T-helper 2 cell treated with Interferon-gamma antibody and Interleukin-4, amounts not matched to agents 100 ng/mL and 5 ng/mL, for 36 hours (primary cell): ENCODE data around the gene ATPAF2. TPM values are rescaled to one million over a fixed set of nuclear protein-coding genes. Genes with fewer than 3 reads are reported as not detected.

Experiments
- total RNA-seq: library from RNA; stranded (reverse); gene quantifications from 2 replicates; pipeline ENCODE4 v1.2.3, GENCODE V29; 2022

Gene ATPAF2
- total RNA-seq, 1 donor from 2014 or later, result 27.7 TPM

Other genes with a start within 250 kb of the ATPAF2 start
- gene SREBF1, start 202.2 kb downstream of the ATPAF2 start, total RNA-seq, result 170 and 175 TPM in 2 replicates
- 25.2 and 27.9 TPM in 2 replicates for gene TOM1L2, start 66.8 kb downstream of the ATPAF2 start, total RNA-seq
- not detected in 2 replicates for gene DRC3, start 66.3 kb downstream of the ATPAF2 start, total RNA-seq
- gene GID4, start 240 bp upstream of the ATPAF2 start, total RNA-seq, result 9.4 and 9.7 TPM in 2 replicates
- gene DRG2, start 48.8 kb upstream of the ATPAF2 start, total RNA-seq, result 58.1 and 67.0 TPM in 2 replicates
- gene MYO15A, start 69.6 kb upstream of the ATPAF2 start, total RNA-seq, result 0.23 and 0.68 TPM in 2 replicates
- gene ALKBH5, start 144.7 kb upstream of the ATPAF2 start, total RNA-seq, result 99.2 and 102 TPM in 2 replicates
- 21.6 and 22.4 TPM in 2 replicates for gene LLGL1, start 186.5 kb upstream of the ATPAF2 start, total RNA-seq
- 272 and 274 TPM in 2 replicates for gene FLII, start 219.6 kb upstream of the ATPAF2 start, total RNA-seq
- gene MIEF2, start 221.5 kb upstream of the ATPAF2 start, total RNA-seq, result 5.5 and 6.2 TPM in 2 replicates